ENCODE data around the gene MYBPHL.

DNA sequence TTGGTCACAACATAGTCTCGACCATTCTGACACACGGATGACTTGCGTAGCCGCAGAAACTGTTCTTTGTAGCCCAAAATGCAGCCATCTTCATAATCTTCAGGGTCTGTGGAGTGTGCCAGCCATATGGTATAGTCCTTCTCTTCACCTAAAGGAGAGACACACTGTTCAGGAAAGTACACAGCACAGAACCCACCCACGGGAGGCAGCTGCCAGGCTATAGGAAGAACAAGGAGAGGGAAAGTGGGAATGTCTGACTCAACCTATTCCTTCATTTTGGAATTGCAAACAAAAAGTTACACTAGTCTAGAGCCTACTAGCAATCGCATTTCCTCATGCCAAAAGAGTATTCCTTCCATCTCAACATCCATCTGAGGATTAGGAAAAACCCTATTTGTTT is 16.2 kb upstream of the MYBPHL start:
- TF ChIP-seq EZH2 (IDR thresholded peaks at IDR 0.05) (no peak), POLR2AphosphoS5 (IDR thresholded peaks at IDR 0.05; ENCODE audit: borderline replicate concordance, low read depth, low read length) (no peak)

Measured in SK-N-MC (cell line).